ENCODE results near the gene SPTB. TPM values are rescaled to one million over a fixed set of nuclear protein-coding genes. Genes with fewer than 3 reads are reported as not detected.

Gene SPTB
- total and polyA plus RNA-seq, 8 donors = under 0.01 to 3.5 (median 0.55) TPM; not detected in 2

- Histone ChIP-seq H3K36me3 (no peaks in the 10 kb centered on the region), H3K9me3 (no peaks in the 10 kb centered on the region), H3K4me3 (no peak overlapping the region), H3K4me1 (no peaks in the 10 kb centered on the region), H3K27me3 (peaks cover 0 to 19% (median 0%) of the 10 kb centered on the region in 3 donors), H3K27ac (no peak overlapping the region)
- 72 to 85% (median 82%) methylated on average over 2 of the region's 2 CpGs for WGBS, 5 donors
- no peak for TF ChIP-seq POLR2A (IDR thresholded peaks at IDR 0.05)
- no peak for TF ChIP-seq POLR2AphosphoS5 (IDR thresholded peaks at IDR 0.05)
- TF ChIP-seq EP300 (IDR thresholded peaks at IDR 0.05) = no peak
- no peak for TF ChIP-seq CTCF (IDR thresholded peaks at IDR 0.05)
- DNase-seq = no peak
- intact Hi-C loops (cut with DNase I; ENCODE audit: low total_unique reads) = no loop called here
Measured at GRCh38 chr14:64868379-64868778, 11.3 kb downstream of the SPTB start.

- Histone ChIP-seq H3K27ac (no peak overlapping the region), H3K9me3 (no peaks in the 10 kb centered on the region), H3K36me3 (no peaks in the 10 kb centered on the region), H3K4me1 (no peaks in the 10 kb centered on the region), H3K4me3 (no peak overlapping the region), H3K27me3 (peaks cover 0 to 19% (median 0%) of the 10 kb centered on the region in 3 donors)
- TF ChIP-seq POLR2AphosphoS5 (IDR thresholded peaks at IDR 0.05) = no peak
- TF ChIP-seq EP300 (IDR thresholded peaks at IDR 0.05) = no peak
- no peak for TF ChIP-seq POLR2A (IDR thresholded peaks at IDR 0.05)
- no peak for TF ChIP-seq CTCF (IDR thresholded peaks at IDR 0.05)
- 89 to 93% (median 90%) methylated on average over 3 of the region's 3 CpGs for WGBS, 5 donors
- intact Hi-C loops (cut with DNase I; ENCODE audit: low total_unique reads) = no loop called here
- no peak for DNase-seq
Measured at GRCh38 chr14:64867182-64867581, 12.5 kb downstream of the SPTB start.

- no peaks in the 10 kb centered on the region for H3K4me1 ChIP-seq
- TF ChIP-seq POLR2AphosphoS5 (IDR thresholded peaks at IDR 0.05) (no peak), POLR2A (IDR thresholded peaks at IDR 0.05) (no peak), CTCF (IDR thresholded peaks at IDR 0.05) (no peak), EP300 (IDR thresholded peaks at IDR 0.05) (no peak)
- 62 to 76% (median 67%) methylated on average over 6 of the region's 6 CpGs for WGBS, 5 donors
- H3K36me3 ChIP-seq = no peaks in the 10 kb centered on the region
- no peak for DNase-seq
- no peaks in the 10 kb centered on the region for H3K9me3 ChIP-seq
- no peak overlapping the region for H3K27ac ChIP-seq
- peaks cover 0 to 19% (median 0%) of the 10 kb centered on the region in 3 donors for H3K27me3 ChIP-seq
- no peak overlapping the region for H3K4me3 ChIP-seq
- intact Hi-C loops (cut with DNase I; ENCODE audit: low total_unique reads) = no loop called here
Measured at GRCh38 chr14:64865992-64866391, 13.7 kb downstream of the SPTB start.

- 65 to 78% (median 72%) methylated on average over 6 of the region's 6 CpGs for WGBS, 5 donors
- Histone ChIP-seq H3K27me3 (peaks cover 0 to 21% (median 0%) of the 10 kb centered on the region in 3 donors), H3K4me1 (no peaks in the 10 kb centered on the region), H3K4me3 (no peak overlapping the region), H3K36me3 (no peaks in the 10 kb centered on the region), H3K9me3 (no peaks in the 10 kb centered on the region), H3K27ac (no peak overlapping the region)
- intact Hi-C loops (cut with DNase I; ENCODE audit: low total_unique reads) = no loop called here
- DNase-seq = no peak
- no peak for TF ChIP-seq POLR2A (IDR thresholded peaks at IDR 0.05)
- no peak for TF ChIP-seq POLR2AphosphoS5 (IDR thresholded peaks at IDR 0.05)
- TF ChIP-seq EP300 (IDR thresholded peaks at IDR 0.05) = no peak
- no peak for TF ChIP-seq CTCF (IDR thresholded peaks at IDR 0.05)
Measured at GRCh38 chr14:64865109-64865508, 14.6 kb downstream of the SPTB start.
